COLO668 (cell line): ENCODE results near the gene TGM2.

ENCODE experiments used
- DNase-seq: peaks from one replicate; lab custom pipeline; 2025; ENCODE audit not compliant: unreplicated experiment; lab: John Stamatoyannopoulos, UW

The TGM2 gene

DNA sequence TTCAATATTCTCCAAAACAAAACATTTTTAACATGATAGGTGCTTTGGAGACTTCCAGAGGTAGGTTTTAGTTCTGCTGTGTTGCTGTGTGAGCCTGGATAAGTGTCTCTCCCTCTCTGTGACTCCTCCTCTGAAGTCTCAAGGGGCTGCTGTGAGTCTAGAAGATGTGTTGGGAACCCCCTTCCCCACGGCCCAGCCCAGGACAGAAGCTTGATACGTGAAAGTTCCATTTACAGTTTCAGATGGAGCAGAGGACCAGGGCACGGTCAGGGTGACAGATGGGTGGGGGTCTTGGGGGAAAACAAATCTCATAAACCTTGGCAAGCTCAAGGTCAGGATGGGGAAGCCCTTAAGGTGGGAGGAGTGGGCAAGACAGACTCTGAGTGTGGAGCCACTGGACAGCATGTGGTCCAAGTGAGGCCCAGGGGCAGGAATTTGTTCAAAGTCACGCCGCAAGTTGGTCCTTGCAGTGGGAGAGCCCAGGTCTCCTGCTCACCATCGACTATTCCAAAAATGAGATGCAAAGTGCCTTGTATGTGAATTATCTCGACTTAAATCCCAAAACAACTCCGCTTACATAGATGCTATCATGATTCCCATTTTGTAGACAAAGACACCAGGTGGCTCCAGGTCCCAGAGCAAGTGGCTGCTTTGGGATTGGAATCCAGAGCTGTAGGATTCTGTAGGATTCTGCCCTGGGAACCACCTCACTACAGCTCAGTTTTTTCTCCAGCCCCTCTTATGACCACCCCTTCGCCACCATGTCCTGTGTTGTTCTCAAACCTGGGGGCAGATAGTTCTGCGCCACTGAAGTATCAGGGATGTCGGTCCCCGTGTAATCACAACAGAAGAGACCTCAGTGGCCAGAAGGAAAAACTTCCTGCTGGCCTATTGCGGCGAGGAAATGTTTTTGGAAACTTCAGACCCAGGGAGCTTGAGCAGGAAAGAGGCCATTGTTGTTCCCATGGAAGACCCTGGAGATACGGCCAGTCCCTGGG is 1.9 kb downstream of the TGM2 start:
- no peak for DNase-seq

DNA sequence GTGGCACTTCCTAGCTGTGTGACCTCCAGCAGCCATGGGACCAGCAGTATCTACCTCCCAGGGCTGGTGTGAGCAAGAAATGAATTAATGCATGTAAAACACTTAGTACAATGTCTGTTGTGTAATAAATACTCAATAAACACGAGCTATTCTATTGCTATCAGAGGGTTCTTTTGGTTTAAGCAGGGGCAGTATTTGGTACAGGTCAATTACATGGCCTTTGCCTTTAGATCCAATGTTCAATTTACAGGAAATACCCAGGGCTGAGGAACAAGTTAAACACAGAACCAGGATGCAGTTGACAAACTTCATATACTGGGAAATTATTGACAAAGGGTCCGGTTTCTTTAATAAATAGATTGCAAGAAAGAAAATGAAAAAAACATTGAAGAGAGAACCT is 2.9 kb downstream of the TGM2 start:
- no peak for DNase-seq

DNA sequence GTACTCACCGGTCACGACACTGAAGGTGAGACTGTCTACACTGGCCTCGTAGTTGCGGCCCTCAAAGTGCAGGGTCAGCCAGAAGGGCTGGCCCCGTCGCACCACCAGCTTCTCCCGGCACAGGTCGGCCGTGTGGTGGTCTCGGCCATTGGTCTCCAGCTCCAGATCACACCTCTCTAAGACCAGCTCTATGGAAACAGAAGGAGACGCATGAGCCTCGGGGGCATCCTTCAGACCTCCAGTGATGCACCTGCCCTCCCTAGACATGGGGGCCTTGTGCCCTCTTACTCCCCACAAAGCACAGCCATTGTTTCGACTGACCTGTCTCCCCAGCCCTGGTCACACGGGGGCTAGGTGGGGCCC is 3.7 kb downstream of the TGM2 start:
- no peak for DNase-seq

DNA sequence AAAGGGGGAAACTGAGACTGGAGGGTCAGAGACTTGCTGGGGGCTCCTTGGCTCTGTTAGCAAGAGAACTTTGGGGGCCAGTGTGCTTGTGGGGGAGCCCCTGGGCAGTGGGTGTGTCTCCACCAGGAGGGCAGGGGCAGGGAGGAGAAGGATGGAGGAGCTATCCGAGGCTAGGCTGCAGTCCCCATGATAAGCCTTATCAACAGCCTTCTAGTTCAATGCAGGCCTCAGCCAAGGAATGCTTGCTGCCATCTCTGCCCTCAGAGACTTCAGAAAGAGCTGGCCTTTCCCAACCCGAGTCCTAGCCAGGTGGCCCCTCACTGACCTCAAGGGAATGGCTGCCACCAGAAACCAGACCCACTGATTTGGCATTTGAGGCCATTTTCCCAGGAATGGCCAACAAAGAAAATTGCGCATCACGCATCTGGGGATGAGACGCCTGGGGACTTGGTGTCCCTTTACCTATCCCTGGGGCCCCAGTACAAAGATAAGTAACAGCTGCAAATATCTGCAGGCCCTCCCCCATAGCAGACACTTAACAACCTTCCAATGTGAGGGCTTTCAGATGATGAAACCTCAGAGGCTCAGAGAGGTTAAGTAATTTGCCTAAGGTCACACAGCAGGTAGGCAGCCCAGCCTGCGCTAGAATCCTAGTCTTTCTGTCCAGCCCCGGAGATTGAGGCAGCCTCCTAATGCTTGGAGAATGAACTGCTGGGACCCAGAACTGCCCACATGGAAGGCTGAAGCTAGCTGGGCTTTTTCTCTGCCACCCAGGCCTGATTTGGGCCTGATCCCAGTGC is 4.9 kb downstream of the TGM2 start:
- DNase-seq: no peak

DNA sequence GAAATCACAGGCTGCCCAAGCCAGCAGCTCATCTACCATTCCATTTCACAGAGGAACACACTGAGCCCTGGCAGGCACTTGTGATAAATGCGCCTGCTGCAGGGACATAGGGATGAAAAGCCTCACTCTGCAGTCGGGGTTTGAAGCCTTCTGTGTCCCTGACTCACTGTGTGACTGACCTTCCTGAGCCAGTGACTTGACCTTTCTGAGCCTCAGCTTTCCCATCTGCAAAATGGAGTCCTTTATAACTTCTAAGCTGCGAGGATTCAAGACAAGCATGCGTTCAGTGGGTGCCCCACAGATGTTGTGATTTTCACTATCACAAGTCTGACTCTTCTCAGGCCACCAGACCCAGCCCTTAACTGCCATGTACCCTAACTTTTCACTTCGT is 5.5 kb downstream of the TGM2 start:
- no peak for DNase-seq

DNA sequence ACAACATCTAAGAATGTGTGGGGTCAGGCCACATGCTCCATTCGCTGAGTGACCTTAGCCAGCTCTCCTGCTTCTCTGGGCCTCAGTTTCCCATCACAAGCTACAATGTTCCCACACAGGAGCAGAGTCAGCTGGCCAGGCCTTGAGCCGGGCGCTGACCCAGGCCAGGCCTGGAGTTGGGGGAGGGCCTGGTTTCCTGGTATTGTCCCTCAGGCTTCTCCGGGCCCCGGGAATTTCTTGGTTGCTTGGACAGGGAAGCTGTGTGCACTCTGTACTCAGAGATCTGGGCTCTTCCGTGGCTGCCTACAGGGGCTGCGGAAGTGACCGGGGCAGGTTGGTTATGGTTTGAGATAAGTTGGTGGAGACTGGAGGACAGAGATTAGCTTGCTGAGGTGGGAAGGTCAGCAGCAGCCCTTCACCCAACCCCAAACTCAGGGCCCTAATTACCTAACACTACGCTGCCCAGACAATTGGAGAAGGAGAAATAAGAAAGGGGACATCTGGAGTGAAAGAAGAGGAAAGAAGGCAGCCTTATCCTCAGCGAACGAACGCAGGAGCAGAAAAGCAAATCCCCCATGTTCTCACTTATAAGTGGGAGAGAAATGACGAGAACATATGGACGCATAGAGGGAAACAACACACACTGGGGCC is 6.2 kb downstream of the TGM2 start:
- no peak for DNase-seq

DNA sequence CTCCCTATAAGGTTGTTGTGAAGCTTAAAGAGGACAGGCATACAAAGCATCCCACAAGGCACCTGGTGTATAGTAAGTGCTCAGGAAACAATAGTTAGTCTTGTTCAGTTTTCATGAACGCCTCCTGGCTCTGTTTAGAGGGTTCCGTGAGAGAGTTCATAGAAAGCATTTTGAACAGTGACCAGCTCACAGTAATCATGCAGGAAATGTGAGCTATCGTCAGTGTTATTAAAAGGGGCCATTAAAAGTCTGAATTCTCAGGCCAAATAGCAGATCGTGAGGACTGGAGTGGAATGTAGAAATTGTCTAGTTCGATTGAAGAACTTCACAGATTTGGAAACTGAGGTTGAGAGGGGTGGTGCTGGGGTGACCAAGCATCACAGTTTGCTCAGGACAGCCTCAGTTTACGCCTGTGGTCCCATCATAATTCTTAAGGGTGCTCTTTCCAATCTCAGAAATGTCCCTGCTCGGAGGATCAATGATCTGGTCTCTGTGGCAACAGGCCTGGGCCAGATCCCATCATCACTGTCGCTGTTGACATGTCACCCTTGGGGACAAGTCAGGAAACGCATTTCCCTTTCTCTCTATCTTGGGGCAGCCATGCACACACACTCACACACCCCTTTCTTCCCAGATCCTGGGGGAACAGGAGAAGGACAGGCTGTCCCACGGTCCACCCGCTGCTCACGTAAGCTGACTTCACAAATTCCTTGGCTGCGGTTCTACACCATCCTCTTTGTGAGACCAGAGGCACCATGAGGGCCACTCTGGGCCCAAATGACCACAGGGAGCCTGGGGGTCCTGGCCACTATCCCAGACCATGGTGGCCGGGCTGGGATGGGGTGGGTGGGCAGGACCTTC is 7.2 kb downstream of the TGM2 start:
- DNase-seq: no peak

DNA sequence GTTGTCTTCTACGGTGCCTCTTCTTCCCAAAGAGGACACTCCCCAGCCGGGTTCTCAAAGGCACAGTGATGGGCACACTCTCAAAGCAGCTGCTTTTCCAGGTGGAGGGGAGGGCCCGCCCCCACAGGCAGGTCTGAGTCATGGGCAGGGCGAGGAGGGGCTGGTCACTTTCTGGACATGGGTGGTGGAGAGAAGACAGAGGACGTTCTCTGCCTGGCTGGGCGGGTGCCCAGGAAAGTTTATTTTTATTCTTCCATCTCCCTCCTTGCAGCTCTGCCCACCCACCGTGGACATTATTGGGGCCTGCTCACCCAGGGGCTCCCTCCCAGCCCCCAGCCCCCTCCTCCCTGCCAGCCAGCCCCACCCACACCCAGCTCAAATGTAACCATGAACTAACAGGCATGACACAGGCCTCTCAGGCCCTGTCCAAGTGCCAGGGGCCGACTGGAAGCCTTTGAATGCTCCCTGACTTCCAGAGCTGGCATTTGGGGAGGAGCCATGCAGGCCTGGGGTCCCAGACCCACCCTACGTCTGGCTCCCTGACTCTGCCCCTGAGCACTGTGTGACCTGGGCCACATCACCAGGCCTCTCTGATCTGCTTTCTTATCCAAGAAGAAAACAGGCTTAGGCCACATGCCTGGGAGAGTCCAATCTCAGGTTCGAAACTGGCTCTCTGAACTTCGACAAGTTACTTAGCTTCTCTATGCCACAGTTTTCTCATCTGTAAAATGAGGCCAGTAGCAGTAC is 8.0 kb downstream of the TGM2 start:
- DNase-seq: no peak

DNA sequence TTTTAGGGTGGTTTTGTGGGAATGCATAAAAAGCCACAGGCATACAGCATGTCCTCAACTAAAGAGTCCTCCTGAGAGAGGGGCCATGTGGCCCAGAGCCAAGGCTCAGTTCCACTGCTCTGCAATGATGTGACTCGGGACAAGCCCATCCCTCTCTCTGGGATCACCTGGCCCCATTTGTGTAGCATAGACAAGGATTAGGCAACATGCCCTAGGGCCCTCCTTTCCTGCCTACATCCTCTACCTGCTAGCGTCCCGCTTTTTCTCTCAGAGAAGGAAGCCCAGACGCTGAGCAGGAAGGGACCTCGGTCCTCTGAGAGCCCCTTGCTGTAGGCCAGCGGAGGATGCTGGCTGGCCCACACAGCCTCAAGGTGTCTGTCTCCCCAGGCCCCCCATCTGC is 8.8 kb downstream of the TGM2 start:
- no peak for DNase-seq

DNA sequence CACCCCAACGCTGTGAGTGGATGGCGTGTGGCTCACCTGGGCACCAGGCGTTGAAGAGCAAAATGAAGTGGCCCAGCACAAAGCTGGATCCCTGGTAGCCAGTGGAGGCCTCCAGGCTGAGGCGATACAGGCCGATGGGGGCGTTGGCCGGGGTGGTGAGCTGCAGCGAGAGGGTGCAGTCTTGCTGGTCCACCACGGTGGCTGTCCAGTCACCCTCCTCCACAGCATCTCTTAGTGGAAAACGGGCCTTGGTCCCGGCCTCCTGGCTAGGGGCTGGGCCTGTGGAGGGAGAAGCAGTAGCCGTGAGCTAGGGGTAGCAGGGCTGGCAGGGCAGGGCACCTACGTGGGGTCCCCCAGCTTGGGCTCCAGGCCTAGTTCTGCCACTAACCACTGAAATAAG is 9.3 kb downstream of the TGM2 start:
- no peak for DNase-seq

DNA sequence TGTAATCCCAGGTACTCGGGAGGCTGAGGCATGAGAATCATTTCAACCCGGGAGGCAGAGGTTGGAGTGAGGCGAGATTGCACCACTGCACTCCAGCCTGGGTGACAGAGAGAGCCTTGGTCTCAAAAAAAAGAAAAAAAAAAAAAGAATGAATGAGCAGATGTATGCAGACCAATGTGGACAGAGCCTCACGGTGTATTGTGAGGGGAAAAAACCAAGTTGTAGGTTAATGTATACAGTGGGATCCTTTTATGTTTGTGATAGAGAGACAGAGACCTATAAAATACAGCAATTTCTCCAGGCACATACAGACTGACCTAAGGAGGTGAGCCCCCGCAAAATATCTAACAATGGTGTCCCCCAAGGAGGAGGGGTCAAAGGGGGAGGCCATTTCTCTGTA is 11.7 kb downstream of the TGM2 start:
- no peak for DNase-seq

DNA sequence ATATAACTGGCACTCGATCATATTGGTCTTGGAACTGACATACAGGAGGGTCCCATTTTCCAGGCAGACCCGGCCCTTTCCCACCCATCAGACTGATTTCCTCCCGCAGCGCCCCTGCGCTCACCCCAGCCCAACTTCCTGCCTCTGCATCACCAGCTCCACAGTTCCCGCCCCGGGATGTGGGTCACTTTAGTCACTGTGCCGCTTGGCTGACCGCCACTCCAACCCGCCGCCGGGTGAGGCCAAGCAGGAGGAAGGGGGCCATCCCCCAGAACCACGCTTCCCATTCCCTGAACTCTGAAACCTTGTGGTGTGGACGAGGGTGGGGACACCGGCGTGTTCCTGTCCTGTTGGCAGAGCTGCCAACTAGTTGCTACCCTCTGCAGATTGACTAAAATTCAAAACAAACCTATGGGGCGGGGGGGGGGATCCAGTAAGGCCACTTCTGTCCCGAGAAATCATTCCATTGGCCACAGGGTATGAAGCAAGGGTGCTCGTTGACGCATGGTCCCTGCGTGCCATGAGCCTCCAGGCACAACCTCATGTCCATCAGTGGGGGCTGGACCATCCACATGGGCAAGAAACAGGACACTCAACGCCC is 12.3 kb downstream of the TGM2 start:
- DNase-seq: no peak

DNA sequence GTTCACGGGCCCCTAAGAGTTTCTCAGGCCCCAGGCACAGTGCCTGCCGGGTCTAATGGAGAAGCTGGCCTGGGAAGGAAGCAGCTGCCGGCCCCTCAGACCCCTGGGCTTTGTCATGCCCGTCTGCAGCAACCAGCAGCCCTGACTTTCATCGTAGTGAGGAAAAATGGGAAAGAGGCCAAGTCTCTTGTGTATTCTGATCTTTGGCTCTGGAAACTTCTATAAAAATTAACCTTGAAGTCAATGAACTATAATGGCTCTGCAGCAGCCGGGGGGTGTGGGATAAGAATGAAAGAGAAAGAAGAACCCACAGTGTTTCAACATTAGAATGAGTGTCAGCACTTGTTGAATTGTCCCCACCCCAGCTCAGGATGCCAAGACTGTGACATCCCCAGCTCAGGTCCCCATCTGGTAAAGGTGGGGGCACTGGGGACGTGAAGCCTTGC is 12.9 kb downstream of the TGM2 start:
- DNase-seq: no peak

DNA sequence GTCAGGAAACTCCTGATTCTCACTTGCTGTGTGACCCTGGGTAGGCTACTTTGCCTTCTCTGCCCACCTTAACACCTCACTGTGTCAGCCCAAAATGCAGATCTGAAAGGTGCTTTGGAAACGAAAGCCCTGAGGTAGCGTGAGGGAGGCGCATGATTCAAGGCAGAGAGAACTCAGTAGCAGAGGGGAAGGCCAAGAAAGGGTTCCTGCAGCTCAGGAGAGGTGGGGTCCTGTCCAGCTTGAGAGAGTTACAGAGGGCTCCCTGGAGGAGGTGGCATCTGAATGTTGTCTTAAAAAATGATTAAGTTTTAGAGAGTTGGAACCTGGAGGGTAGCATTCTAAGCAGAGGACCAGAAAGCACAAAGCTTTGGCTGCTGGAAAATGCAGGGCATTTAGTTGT is 13.6 kb downstream of the TGM2 start:
- DNase-seq: no peak

DNA sequence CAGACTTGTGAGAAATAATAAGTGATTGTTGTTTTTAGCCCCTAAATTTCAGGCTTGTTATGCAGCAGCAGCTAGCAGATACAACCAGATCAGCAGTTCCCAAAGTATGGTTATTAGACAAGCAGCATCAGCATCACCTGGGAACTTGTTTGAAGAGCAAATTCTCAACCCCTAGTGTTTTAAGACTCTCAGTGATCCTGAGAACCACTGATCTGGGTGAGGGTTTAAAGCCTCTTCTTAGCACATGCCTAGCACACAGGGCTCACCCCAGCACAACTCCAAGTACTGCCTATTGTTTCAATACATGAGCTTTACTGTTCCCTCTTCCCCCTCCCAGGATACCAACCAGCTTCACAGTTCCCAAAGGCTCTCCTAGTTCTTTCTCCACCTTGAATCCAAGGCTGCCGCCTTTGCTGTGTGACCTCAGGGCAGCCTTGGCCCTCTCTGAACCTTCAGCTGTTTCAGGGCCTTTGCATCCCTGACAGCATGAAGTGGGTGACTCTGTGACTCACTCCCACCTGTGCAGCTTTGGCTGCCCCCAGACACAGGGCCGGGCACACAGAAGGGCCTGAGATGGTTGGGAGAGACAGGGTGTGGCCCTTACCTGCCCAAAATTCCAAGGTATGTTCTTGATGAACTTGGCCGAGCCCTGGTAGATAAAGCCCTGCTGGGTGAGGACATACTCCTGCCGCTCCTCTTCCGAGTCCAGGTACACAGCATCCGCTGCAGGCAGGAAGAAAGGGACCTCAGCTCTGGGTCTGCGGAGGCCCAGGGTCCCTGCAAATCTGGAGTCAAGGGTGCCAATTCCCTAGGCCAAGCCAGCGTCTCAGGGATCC is 14.5 kb downstream of the TGM2 start:
- no peak for DNase-seq

DNA sequence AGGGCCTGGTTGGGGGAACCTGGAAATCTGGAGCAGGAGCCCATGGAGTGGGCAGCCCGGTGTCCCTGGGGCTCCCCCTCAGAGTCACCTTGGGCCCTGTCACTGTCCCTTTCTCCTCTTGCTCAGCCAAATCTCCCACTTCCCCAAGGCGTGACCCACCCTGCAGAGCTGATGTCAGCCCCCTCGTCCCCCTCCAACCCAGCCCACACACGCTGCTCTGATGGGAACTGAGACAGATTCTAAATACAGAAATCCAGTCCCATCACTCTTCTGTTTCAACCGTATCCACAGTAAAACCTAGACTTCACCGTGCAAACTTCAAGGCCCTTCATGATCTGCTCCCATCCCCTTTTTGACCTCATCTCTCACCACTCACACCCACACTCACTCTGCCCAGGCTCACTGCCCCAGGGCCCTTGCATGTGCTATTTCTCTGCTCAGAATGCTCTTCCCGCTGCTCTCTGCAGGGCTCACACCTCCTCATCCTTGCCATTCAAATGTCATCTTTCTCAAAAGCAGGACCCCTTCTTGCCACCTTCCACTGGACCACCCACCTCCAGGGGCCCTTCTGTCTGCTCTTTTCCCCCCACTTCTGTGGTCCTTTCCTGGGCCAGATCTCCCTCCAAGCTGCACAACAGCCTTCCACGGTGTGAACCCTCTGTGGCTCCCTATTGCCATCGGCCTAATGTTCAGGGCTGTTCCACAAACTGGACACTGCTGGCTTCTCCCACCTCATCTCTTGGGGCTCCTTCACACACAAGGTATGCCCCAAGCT is 16.6 kb downstream of the TGM2 start:
- no peak for DNase-seq

DNA sequence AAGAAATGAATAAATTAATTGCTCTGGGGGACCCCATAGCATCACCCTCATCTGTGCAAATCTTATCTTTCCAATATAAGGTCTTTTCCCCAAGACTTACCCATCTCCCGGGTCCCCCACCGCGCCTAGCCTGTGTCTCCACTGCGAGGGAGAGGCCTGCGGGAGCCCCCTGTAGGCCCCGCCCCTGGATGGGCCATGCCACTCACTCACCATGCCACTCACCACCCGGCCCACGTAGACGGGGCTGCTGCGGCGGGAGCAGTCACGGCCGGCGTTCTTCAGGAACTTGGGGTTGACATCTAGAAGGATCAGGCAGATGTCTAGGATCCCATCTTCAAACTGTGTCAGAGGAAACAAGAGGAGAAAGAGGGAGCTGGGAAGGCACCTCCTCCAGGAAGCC is 17.3 kb downstream of the TGM2 start:
- no peak for DNase-seq

DNA sequence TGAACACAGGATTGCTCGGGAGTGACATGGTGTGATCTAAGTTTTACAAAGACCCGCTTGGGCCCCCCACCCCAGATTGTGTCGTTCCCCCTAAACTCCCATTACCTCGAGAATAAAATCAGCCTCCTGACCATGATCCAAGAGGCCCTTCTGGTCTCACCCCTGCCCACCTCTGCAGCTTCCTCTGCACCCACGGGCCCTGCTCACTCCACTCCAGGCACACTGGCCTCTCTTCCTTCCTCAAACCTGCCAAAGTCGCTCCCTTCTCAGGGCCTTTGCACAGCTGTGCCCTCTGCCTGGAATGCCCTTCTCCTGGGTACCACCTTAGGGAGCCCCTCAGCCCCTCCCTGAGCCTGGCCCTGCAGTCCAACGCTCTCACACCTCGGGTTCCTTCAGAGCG is 17.9 kb downstream of the TGM2 start:
- DNase-seq: no peak
